ENCODE data around the gene CHAD. TPM values are rescaled to one million over a fixed set of nuclear protein-coding genes. Genes with fewer than 3 reads are reported as not detected.

Gene CHAD
- total RNA-seq, 1 experiment from 2014 or later, result 0.09 TPM

GRCh38 chr17:50514936-50515702 is 46.4 kb upstream of the CHAD start:
- peaks cover 3% of the 10 kb centered on the region for H3K27me3 Mint-ChIP-seq (ENCODE audit: low read depth)
- ChIA-PET POLR2A (no interaction called here), CTCF (interaction anchor here (0.7 to 1.8 kb wide), 5 partner anchors 11 to 346 kb away, joined by 3 to 5 read pairs (median 4); partner anchors contain the start of gene EPN3)
- H3K9me3 Mint-ChIP-seq, result no peaks in the 10 kb centered on the region
- peaks cover 21% of the 10 kb centered on the region for H3K4me1 Mint-ChIP-seq
- H3K4me3 Mint-ChIP-seq, result no peak overlapping the region
- TF ChIP-seq, protein P1, sequence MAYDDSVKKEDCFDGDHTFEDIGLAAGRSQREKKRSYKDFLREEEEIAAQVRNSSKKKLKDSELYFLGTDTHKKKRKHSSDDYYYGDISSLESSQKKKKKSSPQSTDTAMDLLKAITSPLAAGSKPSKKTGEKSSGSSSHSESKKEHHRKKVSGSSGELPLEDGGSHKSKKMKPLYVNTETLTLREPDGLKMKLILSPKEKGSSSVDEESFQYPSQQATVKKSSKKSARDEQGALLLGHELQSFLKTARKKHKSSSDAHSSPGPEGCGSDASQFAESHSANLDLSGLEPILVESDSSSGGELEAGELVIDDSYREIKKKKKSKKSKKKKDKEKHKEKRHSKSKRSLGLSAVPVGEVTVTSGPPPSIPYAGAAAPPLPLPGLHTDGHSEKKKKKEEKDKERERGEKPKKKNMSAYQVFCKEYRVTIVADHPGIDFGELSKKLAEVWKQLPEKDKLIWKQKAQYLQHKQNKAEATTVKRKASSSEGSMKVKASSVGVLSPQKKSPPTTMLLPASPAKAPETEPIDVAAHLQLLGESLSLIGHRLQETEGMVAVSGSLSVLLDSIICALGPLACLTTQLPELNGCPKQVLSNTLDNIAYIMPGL (CRISPR knock-in tag; IDR thresholded peaks at IDR 0.05), result no peak
- TF ChIP-seq, protein P2, sequence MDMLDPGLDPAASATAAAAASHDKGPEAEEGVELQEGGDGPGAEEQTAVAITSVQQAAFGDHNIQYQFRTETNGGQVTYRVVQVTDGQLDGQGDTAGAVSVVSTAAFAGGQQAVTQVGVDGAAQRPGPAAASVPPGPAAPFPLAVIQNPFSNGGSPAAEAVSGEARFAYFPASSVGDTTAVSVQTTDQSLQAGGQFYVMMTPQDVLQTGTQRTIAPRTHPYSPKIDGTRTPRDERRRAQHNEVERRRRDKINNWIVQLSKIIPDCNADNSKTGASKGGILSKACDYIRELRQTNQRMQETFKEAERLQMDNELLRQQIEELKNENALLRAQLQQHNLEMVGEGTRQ (CRISPR knock-in tag; IDR thresholded peaks at IDR 0.05), result no peak
- TF ChIP-seq FOXJ3 (CRISPR knock-in tag; IDR thresholded peaks at IDR 0.05; ENCODE audit: borderline replicate concordance) (no peak), NFYB (CRISPR knock-in tag; conservative IDR thresholded peaks at IDR 0.05; ENCODE audit: low read depth) (no peak), E2F4 (CRISPR knock-in tag; IDR thresholded peaks at IDR 0.05; ENCODE audit: borderline replicate concordance, low read depth) (no peak), RELA (CRISPR knock-in tag; IDR thresholded peaks at IDR 0.05; ENCODE audit: borderline replicate concordance) (no peak), CREB1 (CRISPR knock-in tag; IDR thresholded peaks at IDR 0.05) (no peak), ZNF219 (CRISPR knock-in tag; IDR thresholded peaks at IDR 0.05; ENCODE audit: borderline replicate concordance) (no peak), FOXP4 (CRISPR knock-in tag; IDR thresholded peaks at IDR 0.05) (no peak), TP53 (CRISPR knock-in tag; IDR thresholded peaks at IDR 0.05) (no peak), ZNF232 (CRISPR knock-in tag; IDR thresholded peaks at IDR 0.05) (no peak), SMAD3 (CRISPR knock-in tag; IDR thresholded peaks at IDR 0.05; ENCODE audit: borderline replicate concordance) (no peak), ZSCAN18 (CRISPR knock-in tag; IDR thresholded peaks at IDR 0.05) (no peak), ZNF317 (CRISPR knock-in tag; IDR thresholded peaks at IDR 0.05; ENCODE audit: borderline replicate concordance, low read depth) (no peak), MXD4 (CRISPR knock-in tag; IDR thresholded peaks at IDR 0.05; ENCODE audit: borderline replicate concordance) (no peak)
- TF ChIP-seq, protein P3, sequence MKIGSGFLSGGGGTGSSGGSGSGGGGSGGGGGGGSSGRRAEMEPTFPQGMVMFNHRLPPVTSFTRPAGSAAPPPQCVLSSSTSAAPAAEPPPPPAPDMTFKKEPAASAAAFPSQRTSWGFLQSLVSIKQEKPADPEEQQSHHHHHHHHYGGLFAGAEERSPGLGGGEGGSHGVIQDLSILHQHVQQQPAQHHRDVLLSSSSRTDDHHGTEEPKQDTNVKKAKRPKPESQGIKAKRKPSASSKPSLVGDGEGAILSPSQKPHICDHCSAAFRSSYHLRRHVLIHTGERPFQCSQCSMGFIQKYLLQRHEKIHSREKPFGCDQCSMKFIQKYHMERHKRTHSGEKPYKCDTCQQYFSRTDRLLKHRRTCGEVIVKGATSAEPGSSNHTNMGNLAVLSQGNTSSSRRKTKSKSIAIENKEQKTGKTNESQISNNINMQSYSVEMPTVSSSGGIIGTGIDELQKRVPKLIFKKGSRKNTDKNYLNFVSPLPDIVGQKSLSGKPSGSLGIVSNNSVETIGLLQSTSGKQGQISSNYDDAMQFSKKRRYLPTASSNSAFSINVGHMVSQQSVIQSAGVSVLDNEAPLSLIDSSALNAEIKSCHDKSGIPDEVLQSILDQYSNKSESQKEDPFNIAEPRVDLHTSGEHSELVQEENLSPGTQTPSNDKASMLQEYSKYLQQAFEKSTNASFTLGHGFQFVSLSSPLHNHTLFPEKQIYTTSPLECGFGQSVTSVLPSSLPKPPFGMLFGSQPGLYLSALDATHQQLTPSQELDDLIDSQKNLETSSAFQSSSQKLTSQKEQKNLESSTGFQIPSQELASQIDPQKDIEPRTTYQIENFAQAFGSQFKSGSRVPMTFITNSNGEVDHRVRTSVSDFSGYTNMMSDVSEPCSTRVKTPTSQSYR (CRISPR knock-in tag; IDR thresholded peaks at IDR 0.05), result no peak
- TF ChIP-seq, protein P4, sequence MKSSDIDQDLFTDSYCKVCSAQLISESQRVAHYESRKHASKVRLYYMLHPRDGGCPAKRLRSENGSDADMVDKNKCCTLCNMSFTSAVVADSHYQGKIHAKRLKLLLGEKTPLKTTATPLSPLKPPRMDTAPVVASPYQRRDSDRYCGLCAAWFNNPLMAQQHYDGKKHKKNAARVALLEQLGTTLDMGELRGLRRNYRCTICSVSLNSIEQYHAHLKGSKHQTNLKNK (CRISPR knock-in tag; IDR thresholded peaks at IDR 0.05), result no peak
- ATAC-seq (peak; percentile 40; the same call in 1 of the 2 replicates), DNase-seq (ENCODE audit: low spot score) (no peak)
- H3K27ac Mint-ChIP-seq, result peak overlapping the region; percentile 37
- H3K36me3 Mint-ChIP-seq, result no peaks in the 10 kb centered on the region
